ENCODE measurements around the gene MIGA2. TPM values are rescaled to one million over a fixed set of nuclear protein-coding genes. Genes with fewer than 3 reads are reported as not detected.

MIGA2 gene
- total RNA-seq, 4 donors from 2014 or later: 72.0 to 245 (median 74.0) TPM

GRCh38 chr9:129081388-129081904 is 45.0 kb downstream of the MIGA2 start:
- intact Hi-C loops (cut with DNase I; ENCODE audit: low total_unique reads): no loop called here
- Histone ChIP-seq H3K4me1 (peaks cover 7 to 64% (median 43%) of the 10 kb centered on the region in 4 donors), H3K4me3 (peak overlapping the region; percentile 56 to 93 (median 76)), H3K9me3 (no peaks in the 10 kb centered on the region), H3K27ac (peak overlapping the region; percentile 88 to 97 (median 91)), H3K27me3 (no peaks in the 10 kb centered on the region), H3K36me3 (peaks cover 0 to 17% (median 7%) of the 10 kb centered on the region in 4 donors)
- DNase-seq: no peak
- in situ Hi-C loops (cut with MboI; ENCODE audit: low pct_ligation_motif_present in 1 of 4, low pct_unique_long_range_greater_than_20kb in 1 of 4, low sequenced_read_pairs in 3 of 4): no loop called here
- 1% methylated on average over 14 of the region's 30 CpGs; no CpG with 5 or more reads in 1 of the 2 donors for WGBS, 2 donors (ENCODE audit: low coverage in 1 of 2)
- TF ChIP-seq POLR2AphosphoS5 (IDR thresholded peaks at IDR 0.05) (no peak), CTCF (IDR thresholded peaks at IDR 0.05) (no peak), POLR2A (IDR thresholded peaks at IDR 0.05) (no peak), EP300 (IDR thresholded peaks at IDR 0.05; ENCODE audit: low read depth) (no peak)

GRCh38 chr9:129084087-129084486 is 47.7 kb downstream of the MIGA2 start:
- Histone ChIP-seq H3K27me3 (no peaks in the 10 kb centered on the region), H3K4me3 (no peak overlapping the region), H3K27ac (peak overlapping the region in 1 of 4 donors; percentile 30), H3K4me1 (peaks cover 7 to 40% (median 29%) of the 10 kb centered on the region in 4 donors), H3K36me3 (peaks cover 0 to 25% (median 9%) of the 10 kb centered on the region in 4 donors), H3K9me3 (no peaks in the 10 kb centered on the region)
- 79% methylated on average over 7 of the region's 7 CpGs; no CpG with 5 or more reads in 1 of the 2 donors for WGBS, 2 donors (ENCODE audit: low coverage in 1 of 2)
- DNase-seq: peak; percentile 56
- intact Hi-C loops (cut with DNase I; ENCODE audit: low total_unique reads) (no loop called here), in situ Hi-C loops (cut with MboI; ENCODE audit: low pct_ligation_motif_present in 1 of 4, low pct_unique_long_range_greater_than_20kb in 1 of 4, low sequenced_read_pairs in 3 of 4) (no loop called here)
- no peak for TF ChIP-seq CTCF (IDR thresholded peaks at IDR 0.05)
- TF ChIP-seq POLR2AphosphoS5 (IDR thresholded peaks at IDR 0.05): peak in 2 of 3 donors; percentile 26 to 52
- TF ChIP-seq POLR2A (IDR thresholded peaks at IDR 0.05): no peak
- TF ChIP-seq EP300 (IDR thresholded peaks at IDR 0.05; ENCODE audit: low read depth): no peak

- Histone ChIP-seq H3K27ac (no peak overlapping the region), H3K9me3 (no peaks in the 10 kb centered on the region), H3K27me3 (no peaks in the 10 kb centered on the region), H3K4me3 (no peak overlapping the region), H3K36me3 (peaks cover 0 to 37% (median 11%) of the 10 kb centered on the region in 4 donors), H3K4me1 (peaks cover 0 to 2% (median 0%) of the 10 kb centered on the region in 4 donors)
- intact Hi-C loops (cut with DNase I; ENCODE audit: low total_unique reads) (no loop called here), in situ Hi-C loops (cut with MboI; ENCODE audit: low pct_ligation_motif_present in 1 of 4, low pct_unique_long_range_greater_than_20kb in 1 of 4, low sequenced_read_pairs in 3 of 4) (no loop called here)
- 93% methylated on average over 14 of the region's 15 CpGs; no CpG with 5 or more reads in 1 of the 2 donors for WGBS, 2 donors (ENCODE audit: low coverage in 1 of 2)
- TF ChIP-seq POLR2AphosphoS5 (IDR thresholded peaks at IDR 0.05) (no peak), POLR2A (IDR thresholded peaks at IDR 0.05) (no peak), EP300 (IDR thresholded peaks at IDR 0.05; ENCODE audit: low read depth) (no peak), CTCF (IDR thresholded peaks at IDR 0.05) (no peak)
- no peak for DNase-seq
Measured at GRCh38 chr9:129089246-129089645, 52.8 kb downstream of the MIGA2 start.

GRCh38 chr9:129093602-129094386 is 57.4 kb downstream of the MIGA2 start:
- TF ChIP-seq POLR2A (IDR thresholded peaks at IDR 0.05): no peak
- no peak for TF ChIP-seq CTCF (IDR thresholded peaks at IDR 0.05)
- TF ChIP-seq EP300 (IDR thresholded peaks at IDR 0.05; ENCODE audit: low read depth): no peak
- TF ChIP-seq POLR2AphosphoS5 (IDR thresholded peaks at IDR 0.05): no peak
- WGBS, 2 donors (ENCODE audit: low coverage in 1 of 2): 82 to 93% methylated on average over 3 to 20 of the region's 20 CpGs
- intact Hi-C loops (cut with DNase I; ENCODE audit: low total_unique reads) (no loop called here), in situ Hi-C loops (cut with MboI; ENCODE audit: low pct_ligation_motif_present in 1 of 4, low pct_unique_long_range_greater_than_20kb in 1 of 4, low sequenced_read_pairs in 3 of 4) (no loop called here)
- Histone ChIP-seq H3K4me1 (no peaks in the 10 kb centered on the region), H3K9me3 (no peaks in the 10 kb centered on the region), H3K4me3 (no peak overlapping the region), H3K36me3 (peaks cover 0 to 32% (median 12%) of the 10 kb centered on the region in 4 donors), H3K27ac (no peak overlapping the region), H3K27me3 (no peaks in the 10 kb centered on the region)
- DNase-seq: no peak

All from transverse colon (tissue), 4 donors.